Fibroblast of lung (primary cell): ENCODE data around the gene CYP11A1. TPM values are rescaled to one million over a fixed set of nuclear protein-coding genes. Genes with fewer than 3 reads are reported as not detected.
"Not testable (repeated sequence)": the region's sequence is repeated elsewhere in the genome, so short reads cannot be mapped to it uniquely, and the experiment has no call there.

Experiments used
- DNase-seq, 2 donors: peaks; one replicate each; pipeline versions ENCODE4 v3.0.0 to v3.0.0-alpha.2; 2010; ENCODE audit warnings: low read depth in 2 of 2
- H2AFZ ChIP-seq: 2 replicates; pipeline ENCODE4 v1.5.1; 2012; ENCODE audit warnings: low read length, control low read depth, inconsistent platforms
- H3K27ac ChIP-seq: 2 replicates; pipeline ENCODE4 v1.5.1; 2011; ENCODE audit warnings: low read length, control low read depth; ENCODE audit not compliant: insufficient read depth
- H3K27me3 ChIP-seq: 2 replicates; pipeline ENCODE4 v1.5.1; 2011; ENCODE audit warnings: mild to moderate bottlenecking, low read length; ENCODE audit not compliant: control insufficient read depth, insufficient read depth
- H3K36me3 ChIP-seq: 2 replicates; pipeline ENCODE4 v1.5.1; 2011; ENCODE audit warnings: low read length; ENCODE audit not compliant: control insufficient read depth, insufficient read depth
- H3K4me1 ChIP-seq: 2 replicates; pipeline ENCODE4 v1.5.1; 2011; ENCODE audit warnings: low read length; ENCODE audit not compliant: control insufficient read depth, insufficient read depth; ENCODE audit errors: extremely low read depth
- H3K4me2 ChIP-seq: 2 replicates; pipeline ENCODE4 v1.5.1; 2011; ENCODE audit warnings: low read length, control low read depth; ENCODE audit not compliant: insufficient read depth; ENCODE audit errors: extremely low read depth
- H3K4me3 ChIP-seq, 4 experiments: fragments of 200-600 bp in 1 of 4; sonication (generic) in 1 of 4; replicated peaks in 1 of 4; 2 replicates each; pipeline ENCODE4 v1.5.1; 2011 to 2016; ENCODE audit warnings: low read length in 4 of 4, low read depth in 3 of 4, mild to moderate bottlenecking in 3 of 4, control low read depth in 2 of 4, inconsistent platforms in 1 of 4, mixed read lengths in 1 of 4; ENCODE audit not compliant: insufficient read depth in 1 of 4; ENCODE audit errors: control extremely low read depth in 1 of 4
- H3K79me2 ChIP-seq: 2 replicates; pipeline ENCODE4 v1.5.1; 2012; ENCODE audit warnings: mild to moderate bottlenecking, low read length, inconsistent platforms; ENCODE audit not compliant: control insufficient read depth, insufficient read depth
- H3K9ac ChIP-seq: 2 replicates; pipeline ENCODE4 v1.5.1; 2011; ENCODE audit warnings: mild to moderate bottlenecking, low read length, control low read depth; ENCODE audit not compliant: insufficient read depth
- H3K9me3 ChIP-seq: 2 replicates; pipeline ENCODE4 v1.5.1; 2012; ENCODE audit warnings: low read depth, low read length; ENCODE audit not compliant: control insufficient read depth, insufficient read depth
- H4K20me1 ChIP-seq: 2 replicates; pipeline ENCODE4 v1.5.1; 2011; ENCODE audit warnings: low read length; ENCODE audit not compliant: control insufficient read depth, insufficient read depth; ENCODE audit errors: extremely low read depth
- EZH2 ChIP-seq: IDR thresholded peaks from 2 replicates; pipeline ENCODE4 v1.5.1; 2012; ENCODE audit warnings: low read length, control low read depth, mild to moderate bottlenecking; ENCODE audit errors: missing control alignments
- polyA plus RNA-seq, 2 donors: library from polyadenylated mRNA; depleted of rRNA in 1 of 2; stranded (reverse) in 1 of 2; unstranded in 1 of 2; fragments of >200 nt; gene quantifications; 2 replicates each; pipeline ENCODE4 v1.2.1, GENCODE V29; 2011 to 2012; ENCODE audit warnings: missing spikeins in 1 of 2
- total RNA-seq: library from RNA; depleted of rRNA; stranded (reverse); fragments of >200 nt; gene quantifications from 2 replicates; pipeline ENCODE4 v1.2.1, GENCODE V29; 2014
- TF ChIP-seq, protein P1 (sequence below), 2 donors: IDR thresholded peaks in 1 of 2; conservative IDR thresholded peaks in 1 of 2; 1 replicate in 1 of 2; 2 replicates in 1 of 2; pipeline ENCODE4 v1.5.1; 2011 to 2012; ENCODE audit warnings: low read length in 2 of 2, control low read depth in 1 of 2, inconsistent platforms in 1 of 2, low read depth in 1 of 2, mild to moderate bottlenecking in 1 of 2

Gene CYP11A1
- total and polyA plus RNA-seq, 2 donors (not counting 1 experiment from before 2014, with no cell fraction given) = 0.07 to 0.33 TPM

DNA sequence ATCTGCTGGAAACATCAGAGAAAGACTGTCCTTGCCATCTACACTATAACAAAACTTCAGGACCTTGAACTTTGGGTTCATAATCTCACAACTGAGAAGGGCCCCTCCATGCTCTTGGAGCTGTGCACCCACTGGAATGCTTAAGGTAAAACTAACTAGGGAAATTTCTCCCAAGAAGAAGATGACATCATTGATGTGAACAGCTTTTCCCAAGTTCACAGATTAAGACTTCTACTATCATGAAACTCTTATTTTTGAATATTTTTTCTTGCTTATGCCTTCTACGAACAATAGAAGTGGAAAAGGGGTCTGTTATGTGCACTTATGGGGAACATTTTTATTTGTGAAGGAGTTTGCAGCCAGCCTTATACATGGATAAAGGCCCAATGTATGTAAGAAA lies 5.0 kb downstream of the CYP11A1 start:
- no peak overlapping the region for H3K9ac ChIP-seq
- H3K36me3 ChIP-seq = no peaks in the 10 kb centered on the region
- H3K27me3 ChIP-seq = no peaks in the 10 kb centered on the region
- no peak overlapping the region for H3K4me2 ChIP-seq
- H3K9me3 ChIP-seq = no peaks in the 10 kb centered on the region
- H3K79me2 ChIP-seq = no peaks in the 10 kb centered on the region
- H3K4me3 ChIP-seq = no peak overlapping the region
- TF ChIP-seq, protein P1, sequence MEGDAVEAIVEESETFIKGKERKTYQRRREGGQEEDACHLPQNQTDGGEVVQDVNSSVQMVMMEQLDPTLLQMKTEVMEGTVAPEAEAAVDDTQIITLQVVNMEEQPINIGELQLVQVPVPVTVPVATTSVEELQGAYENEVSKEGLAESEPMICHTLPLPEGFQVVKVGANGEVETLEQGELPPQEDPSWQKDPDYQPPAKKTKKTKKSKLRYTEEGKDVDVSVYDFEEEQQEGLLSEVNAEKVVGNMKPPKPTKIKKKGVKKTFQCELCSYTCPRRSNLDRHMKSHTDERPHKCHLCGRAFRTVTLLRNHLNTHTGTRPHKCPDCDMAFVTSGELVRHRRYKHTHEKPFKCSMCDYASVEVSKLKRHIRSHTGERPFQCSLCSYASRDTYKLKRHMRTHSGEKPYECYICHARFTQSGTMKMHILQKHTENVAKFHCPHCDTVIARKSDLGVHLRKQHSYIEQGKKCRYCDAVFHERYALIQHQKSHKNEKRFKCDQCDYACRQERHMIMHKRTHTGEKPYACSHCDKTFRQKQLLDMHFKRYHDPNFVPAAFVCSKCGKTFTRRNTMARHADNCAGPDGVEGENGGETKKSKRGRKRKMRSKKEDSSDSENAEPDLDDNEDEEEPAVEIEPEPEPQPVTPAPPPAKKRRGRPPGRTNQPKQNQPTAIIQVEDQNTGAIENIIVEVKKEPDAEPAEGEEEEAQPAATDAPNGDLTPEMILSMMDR (conservative IDR thresholded peaks at IDR 0.05 in 1 of 2, IDR thresholded peaks at IDR 0.05 in 1 of 2; ENCODE audit: low read depth in 1 of 2, low read length in 2 of 2) = no peak
- TF ChIP-seq EZH2 = no peak
- DNase-seq = no peak
- no peaks in the 10 kb centered on the region for H4K20me1 ChIP-seq
- H3K27ac ChIP-seq = no peak overlapping the region
- H2AFZ ChIP-seq = no peak overlapping the region
- no peaks in the 10 kb centered on the region for H3K4me1 ChIP-seq

DNA sequence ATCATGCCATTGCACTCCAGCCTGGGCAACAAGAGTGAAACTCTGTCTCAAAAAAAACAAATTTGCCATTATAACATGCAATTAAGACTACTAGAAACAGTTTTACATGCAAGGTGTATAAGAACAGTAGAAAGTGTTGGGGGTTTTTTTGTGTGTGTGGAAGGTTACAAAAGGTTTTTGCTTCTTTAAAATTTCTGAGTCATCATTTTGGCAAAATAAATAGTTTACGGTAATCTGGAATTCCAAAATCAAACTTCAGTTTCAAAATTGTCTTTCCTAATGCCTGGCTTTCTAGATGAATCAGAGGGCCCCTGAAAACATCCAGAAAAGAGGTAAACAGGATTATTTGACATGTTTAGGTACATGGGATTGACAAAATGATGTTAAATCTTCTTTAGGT lies 6.6 kb downstream of the CYP11A1 start:
- not testable (repeated sequence) for H3K9me3 ChIP-seq, H3K4me3 ChIP-seq, DNase-seq, H3K4me1 ChIP-seq, H3K27ac ChIP-seq, H3K27me3 ChIP-seq, H3K79me2 ChIP-seq, H4K20me1 ChIP-seq, H3K9ac ChIP-seq, H3K4me2 ChIP-seq, H2AFZ ChIP-seq, H3K36me3 ChIP-seq

DNA sequence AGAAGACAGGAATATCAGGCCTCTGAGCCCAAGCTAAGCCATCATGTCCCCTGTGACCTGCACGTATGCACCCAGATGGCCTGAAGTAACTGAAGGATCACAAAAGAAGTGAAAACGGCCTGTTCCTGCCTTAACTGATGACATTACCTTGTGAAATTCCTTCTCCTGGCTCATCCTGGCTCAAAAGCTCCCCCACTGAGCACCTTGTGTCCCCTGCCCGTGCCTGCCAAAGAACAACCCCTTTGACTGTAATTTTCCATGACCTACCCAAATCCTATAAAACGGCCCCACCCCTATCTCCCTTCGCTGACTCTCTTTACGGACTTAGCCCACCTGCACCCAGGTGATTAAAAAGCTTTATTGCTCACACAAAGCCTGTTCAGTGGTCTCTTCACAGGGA lies 8.1 kb downstream of the CYP11A1 start:
- not testable (repeated sequence) for H3K4me1 ChIP-seq, H3K4me2 ChIP-seq, H3K9me3 ChIP-seq, H3K36me3 ChIP-seq, H3K9ac ChIP-seq, H4K20me1 ChIP-seq, H3K79me2 ChIP-seq, DNase-seq, H2AFZ ChIP-seq, H3K27ac ChIP-seq, H3K4me3 ChIP-seq
- H3K27me3 ChIP-seq = peaks cover 11% of the 10 kb centered on the region

DNA sequence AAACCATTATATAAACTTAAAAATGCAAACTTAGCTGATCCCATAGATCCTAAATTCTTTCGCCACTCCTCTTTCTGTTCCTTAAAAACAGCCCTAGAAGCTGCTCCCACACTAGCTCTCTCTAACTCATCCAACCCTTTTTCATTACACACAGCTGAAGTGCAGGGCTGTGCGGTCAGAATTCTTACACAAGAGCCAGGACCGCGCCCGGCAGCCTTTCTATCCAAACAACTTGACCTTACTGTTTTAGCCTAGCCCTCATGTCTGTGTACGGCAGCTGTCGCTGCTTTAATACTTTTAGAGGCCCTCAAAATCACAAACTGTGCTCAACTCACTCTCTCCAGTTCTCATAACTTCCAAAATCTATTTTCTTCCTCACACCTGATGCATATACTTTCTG lies 9.9 kb downstream of the CYP11A1 start:
- not testable (repeated sequence) for H2AFZ ChIP-seq, H3K4me2 ChIP-seq, H3K9me3 ChIP-seq, H3K4me3 ChIP-seq, H3K27ac ChIP-seq, H3K36me3 ChIP-seq, H4K20me1 ChIP-seq, H3K9ac ChIP-seq, H3K79me2 ChIP-seq, H3K4me1 ChIP-seq, DNase-seq
- peaks cover 11% of the 10 kb centered on the region for H3K27me3 ChIP-seq

DNA sequence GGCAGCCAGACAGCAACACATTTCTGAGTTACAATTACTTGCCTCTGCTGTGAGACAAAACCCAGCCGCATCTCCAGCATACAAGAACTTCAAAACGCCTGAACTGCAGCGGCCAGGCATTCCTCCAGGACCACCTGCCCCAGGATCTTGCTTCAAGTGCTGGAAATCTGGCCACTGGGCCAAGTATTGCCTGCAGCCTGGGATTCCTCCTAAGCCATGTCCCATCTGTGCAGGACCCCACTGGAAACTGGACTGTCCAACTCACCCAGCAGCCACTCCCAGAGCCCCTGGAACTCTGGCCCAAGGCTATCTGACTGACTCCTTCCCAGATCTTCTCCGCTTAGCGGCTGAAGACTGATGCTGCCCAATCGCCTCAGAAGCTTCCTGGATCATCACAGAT lies 11.4 kb downstream of the CYP11A1 start:
- not testable (repeated sequence) for H2AFZ ChIP-seq, H3K9ac ChIP-seq, H3K27ac ChIP-seq, H3K9me3 ChIP-seq, H4K20me1 ChIP-seq, H3K4me1 ChIP-seq, H3K79me2 ChIP-seq, H3K4me2 ChIP-seq, H3K36me3 ChIP-seq, H3K4me3 ChIP-seq, DNase-seq
- peaks cover 11% of the 10 kb centered on the region for H3K27me3 ChIP-seq

DNA sequence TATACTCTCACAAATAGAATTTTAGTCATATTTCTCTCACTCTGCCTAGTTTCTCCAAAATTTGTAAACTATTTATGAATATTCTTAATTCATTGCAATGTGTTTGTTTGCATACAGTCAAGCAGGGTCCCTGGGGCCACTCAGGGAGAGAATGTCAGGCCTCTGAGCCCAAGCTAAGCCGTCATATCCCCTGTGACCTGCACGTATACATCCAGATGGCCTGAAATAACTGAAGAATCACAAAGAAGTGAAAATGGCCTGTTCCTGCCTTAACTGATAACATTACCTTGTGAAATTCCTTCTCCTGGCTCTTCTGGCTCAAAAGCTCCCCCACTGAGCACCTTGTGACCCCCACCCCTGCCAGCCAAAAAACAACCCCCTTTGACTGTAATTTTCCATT lies 13.5 kb downstream of the CYP11A1 start:
- not testable (repeated sequence) for H3K4me3 ChIP-seq, H3K4me1 ChIP-seq, H3K79me2 ChIP-seq, H3K4me2 ChIP-seq, H4K20me1 ChIP-seq, H3K27ac ChIP-seq, H3K36me3 ChIP-seq, DNase-seq, H3K9me3 ChIP-seq, H3K9ac ChIP-seq, H2AFZ ChIP-seq
- peaks cover 16% of the 10 kb centered on the region for H3K27me3 ChIP-seq
